ENCODE results near the gene TOR1A. TPM values are rescaled to one million over a fixed set of nuclear protein-coding genes. Genes with fewer than 3 reads are reported as not detected.

The TOR1A gene
- polyA plus RNA-seq, 1 donor (not counting 4 experiments of a cell fraction or from before 2014, with no cell fraction given): 60.6 TPM

- Histone ChIP-seq H3K79me2 (ENCODE audit: control insufficient read depth, insufficient read depth, low read length) (no peaks in the 10 kb centered on the region), H3K9me1 (ENCODE audit: control insufficient read depth, extremely low read depth, insufficient read depth, low read length) (no peaks in the 10 kb centered on the region)
These were observed 17.1 kb upstream of the TOR1A start for GRCh38 chr9:129841071-129841470.

GRCh38 chr9:129840034-129840433 is 16.1 kb upstream of the TOR1A start:
- no peaks in the 10 kb centered on the region for H3K36me3 ChIP-seq (ENCODE audit: control insufficient read depth in 2 of 2, extremely low read depth in 1 of 2, insufficient read depth in 2 of 2, low read length in 2 of 2)
- H3K4me3 ChIP-seq (ENCODE audit: control insufficient read depth in 2 of 3, extremely low read depth in 1 of 3, insufficient read depth in 2 of 3, low read depth in 1 of 3, low read length in 3 of 3): no peak overlapping the region
- no peaks in the 10 kb centered on the region for H3K27me3 ChIP-seq (ENCODE audit: control insufficient read depth, extremely low read depth, insufficient read depth, low read length)
- FAIRE-seq (no peak), DNase-seq (ENCODE audit: low read depth, low spot score) (no peak)
- dilution Hi-C loops (cut with MboI; ENCODE audit: extremely low pct_ligation_motif_present, low sequenced_read_pairs): no loop called here
- no peaks in the 10 kb centered on the region for H4K20me1 ChIP-seq (ENCODE audit: control insufficient read depth, extremely low read depth, insufficient read depth, low read length)
- H2AFZ ChIP-seq (ENCODE audit: control insufficient read depth, low read length): no peak overlapping the region
- no peak overlapping the region for H3K4me2 ChIP-seq (ENCODE audit: control insufficient read depth, extremely low read depth, insufficient read depth, low read depth, low read length)
- H3K4me1 ChIP-seq (ENCODE audit: control insufficient read depth, extremely low read depth, insufficient read depth, low read length): peaks cover 7% of the 10 kb centered on the region
- TF ChIP-seq, protein P1, sequence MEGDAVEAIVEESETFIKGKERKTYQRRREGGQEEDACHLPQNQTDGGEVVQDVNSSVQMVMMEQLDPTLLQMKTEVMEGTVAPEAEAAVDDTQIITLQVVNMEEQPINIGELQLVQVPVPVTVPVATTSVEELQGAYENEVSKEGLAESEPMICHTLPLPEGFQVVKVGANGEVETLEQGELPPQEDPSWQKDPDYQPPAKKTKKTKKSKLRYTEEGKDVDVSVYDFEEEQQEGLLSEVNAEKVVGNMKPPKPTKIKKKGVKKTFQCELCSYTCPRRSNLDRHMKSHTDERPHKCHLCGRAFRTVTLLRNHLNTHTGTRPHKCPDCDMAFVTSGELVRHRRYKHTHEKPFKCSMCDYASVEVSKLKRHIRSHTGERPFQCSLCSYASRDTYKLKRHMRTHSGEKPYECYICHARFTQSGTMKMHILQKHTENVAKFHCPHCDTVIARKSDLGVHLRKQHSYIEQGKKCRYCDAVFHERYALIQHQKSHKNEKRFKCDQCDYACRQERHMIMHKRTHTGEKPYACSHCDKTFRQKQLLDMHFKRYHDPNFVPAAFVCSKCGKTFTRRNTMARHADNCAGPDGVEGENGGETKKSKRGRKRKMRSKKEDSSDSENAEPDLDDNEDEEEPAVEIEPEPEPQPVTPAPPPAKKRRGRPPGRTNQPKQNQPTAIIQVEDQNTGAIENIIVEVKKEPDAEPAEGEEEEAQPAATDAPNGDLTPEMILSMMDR (optimal IDR thresholded peaks at IDR 0.05 in 1 of 3, IDR thresholded peaks at IDR 0.05 in 1 of 3, conservative IDR thresholded peaks at IDR 0.05 in 1 of 3; ENCODE audit: extremely low read depth in 1 of 3, insufficient read depth in 2 of 3, low read length in 3 of 3): no peak
- no peak for TF ChIP-seq EZH2 (IDR thresholded peaks at IDR 0.05; ENCODE audit: low read length)
- H3K9me3 ChIP-seq (ENCODE audit: control insufficient read depth, low read depth, low read length): no peaks in the 10 kb centered on the region
- H3K9me1 ChIP-seq (ENCODE audit: control insufficient read depth, extremely low read depth, insufficient read depth, low read length): no peaks in the 10 kb centered on the region
- no peak overlapping the region for H3K27ac ChIP-seq (ENCODE audit: control insufficient read depth, insufficient read depth, low read length)
- no peak overlapping the region for H3K9ac ChIP-seq (ENCODE audit: control insufficient read depth, extremely low read depth, insufficient read depth, low read length)
- H3K79me2 ChIP-seq (ENCODE audit: control insufficient read depth, insufficient read depth, low read length): no peaks in the 10 kb centered on the region

More at GRCh38 chr9:129841071-129841470, 17.1 kb upstream of the TOR1A start:
- Histone ChIP-seq H2AFZ (ENCODE audit: control insufficient read depth, low read length) (no peak overlapping the region), H3K36me3 (ENCODE audit: control insufficient read depth in 2 of 2, extremely low read depth in 1 of 2, insufficient read depth in 2 of 2, low read length in 2 of 2) (no peaks in the 10 kb centered on the region), H3K4me1 (ENCODE audit: control insufficient read depth, extremely low read depth, insufficient read depth, low read length) (peaks cover 5% of the 10 kb centered on the region), H3K9ac (ENCODE audit: control insufficient read depth, extremely low read depth, insufficient read depth, low read length) (no peak overlapping the region), H3K27ac (ENCODE audit: control insufficient read depth, insufficient read depth, low read length) (no peak overlapping the region), H3K9me3 (ENCODE audit: control insufficient read depth, low read depth, low read length) (no peaks in the 10 kb centered on the region), H4K20me1 (ENCODE audit: control insufficient read depth, extremely low read depth, insufficient read depth, low read length) (no peaks in the 10 kb centered on the region), H3K27me3 (ENCODE audit: control insufficient read depth, extremely low read depth, insufficient read depth, low read length) (no peaks in the 10 kb centered on the region), H3K4me3 (ENCODE audit: control insufficient read depth in 2 of 3, extremely low read depth in 1 of 3, insufficient read depth in 2 of 3, low read depth in 1 of 3, low read length in 3 of 3) (no peak overlapping the region), H3K4me2 (ENCODE audit: control insufficient read depth, extremely low read depth, insufficient read depth, low read depth, low read length) (no peak overlapping the region)
- DNase-seq (ENCODE audit: low read depth, low spot score) (no peak), FAIRE-seq (no peak)
- no peak for TF ChIP-seq EZH2 (IDR thresholded peaks at IDR 0.05; ENCODE audit: low read length)
- TF ChIP-seq, protein P1 (optimal IDR thresholded peaks at IDR 0.05 in 1 of 3, IDR thresholded peaks at IDR 0.05 in 1 of 3, conservative IDR thresholded peaks at IDR 0.05 in 1 of 3; ENCODE audit: extremely low read depth in 1 of 3, insufficient read depth in 2 of 3, low read length in 3 of 3): no peak
- dilution Hi-C loops (cut with MboI; ENCODE audit: extremely low pct_ligation_motif_present, low sequenced_read_pairs): no loop called here

Measured in keratinocyte (primary cell).